IMR-90 (cell line): ENCODE measurements around the gene DDX31. TPM values are rescaled to one million over a fixed set of nuclear protein-coding genes. Genes with fewer than 3 reads are reported as not detected.

Source experiments
- ATAC-seq: fragments of 200-7000 bp; cut with Tn5 transposase; 2 replicates; pipeline ENCODE4 v1.9.1; 2020; ENCODE audit warnings: low read depth, mild to moderate bottlenecking, moderate library complexity
- BruUV-seq: library from RNA; stranded (reverse); fragments of 400-500 nt; replicated peaks from 2 replicates; lab custom pipeline; 2021; lab: Mats Ljungman, UMichigan
- CTCF ChIA-PET: fragments of 300-600 bp; formaldehyde crosslinking; extraction: SDS; loops from one replicate; lab custom pipeline; 2021; ENCODE audit warnings: antibody characterized with exemption; lab: Yijun Ruan, JAX
- POLR2A ChIA-PET: fragments of 300-600 bp; sonication (Branson Sonifier 250); formaldehyde crosslinking; loops from one replicate; lab custom pipeline; 2022; ENCODE audit warnings: antibody characterized with exemption; ENCODE audit not compliant: unreplicated experiment; lab: Charles Lee
- DNase-seq: peaks from one replicate; pipeline ENCODE4 v3.0.0; 2013
- H2AFZ ChIP-seq: replicated peaks from 2 replicates; pipeline ENCODE3; 2013; ENCODE audit warnings: low read length, mild to moderate bottlenecking; ENCODE audit not compliant: poor library complexity
- H2AK5ac ChIP-seq: 2 replicates; pipeline ENCODE4 v1.6.1; 2013; ENCODE audit warnings: low read depth, low read length, inconsistent platforms
- H2AK9ac ChIP-seq: replicated peaks from 2 replicates; pipeline ENCODE3; 2013; ENCODE audit warnings: mild to moderate bottlenecking, low read depth, low read length, moderate library complexity; ENCODE audit not compliant: poor library complexity
- H2BK120ac ChIP-seq: 2 replicates; pipeline ENCODE4 v1.6.1; 2013; ENCODE audit warnings: low read depth, low read length, inconsistent platforms
- H2BK15ac ChIP-seq: 3 replicates; pipeline ENCODE4 v1.6.1; 2013; ENCODE audit warnings: low read depth, low read length, inconsistent platforms
- H2BK20ac ChIP-seq: 2 replicates; pipeline ENCODE4 v1.6.1; 2013; ENCODE audit warnings: low read depth, mild to moderate bottlenecking, inconsistent platforms, low read length, moderate library complexity
- H2BK5ac ChIP-seq: 2 replicates; pipeline ENCODE4 v1.6.1; 2013; ENCODE audit warnings: mild to moderate bottlenecking, low read depth, low read length, inconsistent platforms; ENCODE audit not compliant: poor library complexity, severe bottlenecking
- H3K14ac ChIP-seq: replicated peaks from 2 replicates; pipeline ENCODE4 v1.6.1; 2013; ENCODE audit warnings: low read depth, low read length, inconsistent platforms
- H3K18ac ChIP-seq: 2 replicates; pipeline ENCODE4 v1.6.1; 2013; ENCODE audit warnings: low read depth, low read length, control low read depth
- H3K23ac ChIP-seq: 2 replicates; pipeline ENCODE4 v1.6.1; 2013; ENCODE audit warnings: low read depth, low read length, inconsistent platforms
- H3K27ac ChIP-seq: 2 replicates; pipeline ENCODE4 v1.5.1; 2013; ENCODE audit warnings: mild to moderate bottlenecking, control low read depth, low read length; ENCODE audit not compliant: insufficient read depth
- H3K27me3 ChIP-seq: 2 replicates; pipeline ENCODE4 v1.6.1; 2013; ENCODE audit warnings: low read length; ENCODE audit not compliant: control insufficient read depth, insufficient read depth
- H3K36me3 ChIP-seq: 2 replicates; pipeline ENCODE4 v1.6.1; 2013; ENCODE audit warnings: low read length, mixed read lengths; ENCODE audit not compliant: control insufficient read depth, insufficient read depth
- H3K4ac ChIP-seq: 2 replicates; pipeline ENCODE4 v1.6.1; 2013; ENCODE audit warnings: low read depth, low read length, inconsistent platforms
- H3K4me1 ChIP-seq: 2 replicates; pipeline ENCODE4 v1.6.1; 2013; ENCODE audit warnings: low read length, mixed read lengths; ENCODE audit not compliant: control insufficient read depth, insufficient read depth
- H3K4me2 ChIP-seq: 2 replicates; pipeline ENCODE4 v1.6.1; 2013; ENCODE audit warnings: low read depth, mild to moderate bottlenecking, control low read depth, low read length, moderate library complexity
- H3K4me3 ChIP-seq: 2 replicates; pipeline ENCODE4 v1.5.1; 2013; ENCODE audit warnings: low read depth, mild to moderate bottlenecking, control low read depth, low read length, moderate library complexity; ENCODE audit not compliant: insufficient read depth
- H3K56ac ChIP-seq: 2 replicates; pipeline ENCODE4 v1.6.1; 2013; ENCODE audit warnings: low read length, inconsistent platforms; ENCODE audit not compliant: insufficient read depth; ENCODE audit errors: extremely low read depth
- H3K79me1 ChIP-seq, 2 experiments: 2 replicates each; pipeline ENCODE4 v1.6.1; 2013; ENCODE audit warnings: low read length in 2 of 2, inconsistent platforms in 1 of 2, low read depth in 1 of 2
- H3K9ac ChIP-seq: 2 replicates; pipeline ENCODE4 v1.6.1; 2013; ENCODE audit warnings: low read depth, low read length, control low read depth
- H3K9me1 ChIP-seq: 2 replicates; pipeline ENCODE4 v1.6.1; 2013; ENCODE audit warnings: low read length, inconsistent platforms; ENCODE audit not compliant: insufficient read depth
- H3K9me3 ChIP-seq: 2 replicates; pipeline ENCODE4 v1.6.1; 2013; ENCODE audit warnings: low read length; ENCODE audit not compliant: control insufficient read depth, insufficient read depth
- H4K20me1 ChIP-seq: 2 replicates; pipeline ENCODE4 v1.6.1; 2013; ENCODE audit warnings: low read length, inconsistent platforms; ENCODE audit not compliant: insufficient read depth
- H4K5ac ChIP-seq: 2 replicates; pipeline ENCODE4 v1.6.1; 2013; ENCODE audit warnings: mild to moderate bottlenecking, low read depth, low read length, control low read depth
- H4K8ac ChIP-seq, 2 experiments: 2 replicates each; pipeline ENCODE4 v1.6.1; 2013; ENCODE audit warnings: low read depth in 2 of 2, low read length in 2 of 2, control low read depth in 1 of 2, inconsistent platforms in 1 of 2
- H4K91ac ChIP-seq: 2 replicates; pipeline ENCODE4 v1.6.1; 2013; ENCODE audit warnings: low read depth, low read length, inconsistent platforms; ENCODE audit not compliant: insufficient read depth
- BHLHE40 ChIP-seq: fragments of 150-350 bp; IDR thresholded peaks from 2 replicates; pipeline ENCODE4 v1.6.1; 2016; ENCODE audit warnings: mild to moderate bottlenecking, low read depth, low read length
- CEBPB ChIP-seq: IDR thresholded peaks from 2 replicates; pipeline ENCODE4 v1.6.1; 2012; ENCODE audit warnings: low read depth, low read length, improper control_type of control experiment
- CHD1 ChIP-seq: IDR thresholded peaks from 2 replicates; pipeline ENCODE4 v1.6.1; 2012; ENCODE audit warnings: low read depth, low read length, improper control_type of control experiment
- FOS ChIP-seq: fragments of 150-350 bp; IDR thresholded peaks from 2 replicates; pipeline ENCODE4 v1.6.1; 2016; ENCODE audit warnings: low read depth, low read length
- MAFK ChIP-seq: IDR thresholded peaks from 2 replicates; pipeline ENCODE4 v1.6.1; 2012; ENCODE audit warnings: low read depth, low read length, improper control_type of control experiment
- MAZ ChIP-seq: IDR thresholded peaks from 2 replicates; pipeline ENCODE4 v1.6.1; 2012; ENCODE audit warnings: low read depth, mild to moderate bottlenecking, low read length, improper control_type of control experiment, moderate library complexity, borderline replicate concordance
- MXI1 ChIP-seq: IDR thresholded peaks from 2 replicates; pipeline ENCODE4 v1.6.1; 2012; ENCODE audit warnings: low read depth, mild to moderate bottlenecking, low read length, moderate library complexity, borderline replicate concordance
- NFE2L2 ChIP-seq: fragments of 150-350 bp; IDR thresholded peaks from 2 replicates; pipeline ENCODE4 v1.6.1; 2016; ENCODE audit warnings: low read depth, mild to moderate bottlenecking, low read length
- POLR2A ChIP-seq: IDR thresholded peaks from 2 replicates; pipeline ENCODE4 v1.6.1; 2012; ENCODE audit warnings: mild to moderate bottlenecking, low read depth, low read length
- RAD21 ChIP-seq: IDR thresholded peaks from 2 replicates; pipeline ENCODE4 v1.6.1; 2012; ENCODE audit warnings: low read length, improper control_type of control experiment
- RCOR1 ChIP-seq: IDR thresholded peaks from 2 replicates; pipeline ENCODE4 v1.6.1; 2012; ENCODE audit warnings: mild to moderate bottlenecking, low read length, improper control_type of control experiment; ENCODE audit not compliant: insufficient replicate concordance
- RFX5 ChIP-seq: IDR thresholded peaks from 2 replicates; pipeline ENCODE4 v1.8.0; 2012; ENCODE audit warnings: low read depth, mild to moderate bottlenecking, low read length, moderate library complexity
- SMC3 ChIP-seq: fragments of 150-350 bp; IDR thresholded peaks from 2 replicates; pipeline ENCODE4 v1.6.1; 2016; ENCODE audit warnings: low read depth, mild to moderate bottlenecking, antibody characterized with exemption, low read length, moderate library complexity
- whole genome bisulfite sequencing, 2 experiments: methylation state at CpG; one replicate each; pipeline versions ENCODE4 v1.1.5 to v1.1.7; 2013; ENCODE audit warnings: missing lambda C conversion rate in 2 of 2; ENCODE audit not compliant: insufficient read length in 1 of 2; ENCODE audit errors: extremely low coverage in 2 of 2; 5-methylcytosine and 5-hydroxymethylcytosine counted together
- dilution Hi-C: fragments of 300-500 bp; cut with HindIII; formaldehyde crosslinking; loops from one replicate; pipeline ENCODE4 v1.14.3; 2018; ENCODE audit warnings: low sequenced_read_pairs; ENCODE audit not compliant: unreplicated experiment
- in situ Hi-C: fragments of 300-500 bp; cut with MboI; formaldehyde crosslinking; loops from 3 replicates; pipeline ENCODE4 v1.14.3; 2019; ENCODE audit warnings: low sequenced_read_pairs, inconsistent platforms, mixed read lengths
- intact Hi-C: fragments of 100-400 bp; cut with micrococcal nuclease; formaldehyde crosslinking; loops from 2 replicates; pipeline ENCODE4 v1.10.0; 2022
- polyA plus RNA-seq, 3 experiments: library from polyadenylated mRNA; depleted of rRNA; stranded (reverse); fragments of >200 nt; gene quantifications; 2 replicates each; pipeline ENCODE4 v1.2.3, GENCODE V29; 2012; ENCODE audit warnings: low replicate concordance in 1 of 3
- total RNA-seq: library from RNA; depleted of rRNA; stranded (reverse); fragments of >200 nt; gene quantifications from 2 replicates; pipeline ENCODE4 v1.2.3, GENCODE V29; 2012
- TF ChIP-seq, protein P1 (sequence below): fragments of 150-350 bp; IDR thresholded peaks from 2 replicates; pipeline ENCODE4 v1.6.1; 2016; ENCODE audit warnings: low read depth, mild to moderate bottlenecking, low read length, moderate library complexity, borderline replicate concordance
- TF ChIP-seq, protein P2 (sequence below): fragments of 150-350 bp; IDR thresholded peaks from 2 replicates; pipeline ENCODE4 v1.6.1; 2017; ENCODE audit warnings: mild to moderate bottlenecking, antibody characterized with exemption, low read length, low read depth
- TF ChIP-seq, protein P3 (sequence below): conservative IDR thresholded peaks from 2 replicates; pipeline ENCODE4 v1.5.1; 2012; ENCODE audit warnings: mild to moderate bottlenecking, low read depth, low read length, improper control_type of control experiment

The DDX31 gene
- total and polyA plus RNA-seq, 2 of the 4 experiments (the other 2 are of a cell fraction): 10.7 to 14.0 TPM

DNA sequence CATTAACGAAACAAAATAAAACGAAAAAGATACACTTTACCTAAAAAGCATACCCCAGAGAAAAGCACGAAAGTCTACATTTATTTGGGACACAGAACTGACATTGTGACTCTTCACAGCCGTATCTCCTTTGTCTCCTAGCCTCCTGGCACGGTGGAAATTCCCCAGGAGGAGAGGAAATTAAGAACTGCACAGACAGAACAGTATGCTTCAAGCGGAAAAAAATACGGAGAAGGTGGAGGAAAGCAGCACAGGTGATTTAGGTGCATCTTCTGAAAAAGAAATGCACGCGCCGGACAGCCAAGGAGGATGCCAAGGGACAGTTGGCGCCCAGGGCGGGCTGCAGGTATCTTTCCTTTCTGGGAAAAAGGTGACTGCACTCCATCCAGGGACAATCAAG is 32.0 kb downstream of the DDX31 start:
- H3K14ac ChIP-seq: no peak overlapping the region
- no peak overlapping the region for H3K27ac ChIP-seq
- in situ Hi-C loops (no loop called here), intact Hi-C loops (no loop called here), dilution Hi-C loops (no loop called here)
- no peaks in the 10 kb centered on the region for H3K79me1 ChIP-seq
- no peak overlapping the region for H3K4me2 ChIP-seq
- ChIA-PET CTCF (no interaction called here), POLR2A (no interaction called here)
- ATAC-seq (no peak), DNase-seq (no peak)
- no peak overlapping the region for H2BK5ac ChIP-seq
- H3K9me1 ChIP-seq: no peaks in the 10 kb centered on the region
- H3K56ac ChIP-seq: no peak overlapping the region
- H2BK15ac ChIP-seq: no peak overlapping the region
- peaks cover 5% of the 10 kb centered on the region for H3K4me1 ChIP-seq
- no peak overlapping the region for H3K18ac ChIP-seq
- H2BK120ac ChIP-seq: no peak overlapping the region
- H4K91ac ChIP-seq: no peak overlapping the region
- no peak overlapping the region for H4K8ac ChIP-seq
- no peak overlapping the region for H3K9ac ChIP-seq
- no peak overlapping the region for H3K4ac ChIP-seq
- TF ChIP-seq CHD1: no peak
- TF ChIP-seq SMC3: no peak
- no peak for TF ChIP-seq NFE2L2
- TF ChIP-seq CEBPB: no peak
- TF ChIP-seq RFX5: no peak
- no peak for TF ChIP-seq RCOR1
- TF ChIP-seq, protein P1, sequence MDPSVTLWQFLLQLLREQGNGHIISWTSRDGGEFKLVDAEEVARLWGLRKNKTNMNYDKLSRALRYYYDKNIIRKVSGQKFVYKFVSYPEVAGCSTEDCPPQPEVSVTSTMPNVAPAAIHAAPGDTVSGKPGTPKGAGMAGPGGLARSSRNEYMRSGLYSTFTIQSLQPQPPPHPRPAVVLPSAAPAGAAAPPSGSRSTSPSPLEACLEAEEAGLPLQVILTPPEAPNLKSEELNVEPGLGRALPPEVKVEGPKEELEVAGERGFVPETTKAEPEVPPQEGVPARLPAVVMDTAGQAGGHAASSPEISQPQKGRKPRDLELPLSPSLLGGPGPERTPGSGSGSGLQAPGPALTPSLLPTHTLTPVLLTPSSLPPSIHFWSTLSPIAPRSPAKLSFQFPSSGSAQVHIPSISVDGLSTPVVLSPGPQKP: no peak
- no peak for TF ChIP-seq MAFK
- TF ChIP-seq MAZ: no peak
- no peak for TF ChIP-seq RAD21
- no peak for TF ChIP-seq BHLHE40
- TF ChIP-seq, protein P2, sequence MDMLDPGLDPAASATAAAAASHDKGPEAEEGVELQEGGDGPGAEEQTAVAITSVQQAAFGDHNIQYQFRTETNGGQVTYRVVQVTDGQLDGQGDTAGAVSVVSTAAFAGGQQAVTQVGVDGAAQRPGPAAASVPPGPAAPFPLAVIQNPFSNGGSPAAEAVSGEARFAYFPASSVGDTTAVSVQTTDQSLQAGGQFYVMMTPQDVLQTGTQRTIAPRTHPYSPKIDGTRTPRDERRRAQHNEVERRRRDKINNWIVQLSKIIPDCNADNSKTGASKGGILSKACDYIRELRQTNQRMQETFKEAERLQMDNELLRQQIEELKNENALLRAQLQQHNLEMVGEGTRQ: no peak
- TF ChIP-seq POLR2A: no peak
- no peak for TF ChIP-seq MXI1
- TF ChIP-seq, protein P3, sequence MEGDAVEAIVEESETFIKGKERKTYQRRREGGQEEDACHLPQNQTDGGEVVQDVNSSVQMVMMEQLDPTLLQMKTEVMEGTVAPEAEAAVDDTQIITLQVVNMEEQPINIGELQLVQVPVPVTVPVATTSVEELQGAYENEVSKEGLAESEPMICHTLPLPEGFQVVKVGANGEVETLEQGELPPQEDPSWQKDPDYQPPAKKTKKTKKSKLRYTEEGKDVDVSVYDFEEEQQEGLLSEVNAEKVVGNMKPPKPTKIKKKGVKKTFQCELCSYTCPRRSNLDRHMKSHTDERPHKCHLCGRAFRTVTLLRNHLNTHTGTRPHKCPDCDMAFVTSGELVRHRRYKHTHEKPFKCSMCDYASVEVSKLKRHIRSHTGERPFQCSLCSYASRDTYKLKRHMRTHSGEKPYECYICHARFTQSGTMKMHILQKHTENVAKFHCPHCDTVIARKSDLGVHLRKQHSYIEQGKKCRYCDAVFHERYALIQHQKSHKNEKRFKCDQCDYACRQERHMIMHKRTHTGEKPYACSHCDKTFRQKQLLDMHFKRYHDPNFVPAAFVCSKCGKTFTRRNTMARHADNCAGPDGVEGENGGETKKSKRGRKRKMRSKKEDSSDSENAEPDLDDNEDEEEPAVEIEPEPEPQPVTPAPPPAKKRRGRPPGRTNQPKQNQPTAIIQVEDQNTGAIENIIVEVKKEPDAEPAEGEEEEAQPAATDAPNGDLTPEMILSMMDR: no peak
- no peak for TF ChIP-seq FOS
- H3K23ac ChIP-seq: no peak overlapping the region
- BruUV-seq: no TSS peak
- WGBS, 2 experiments: 96% methylated on average over 8 of the region's 12 CpGs; no CpG with 5 or more reads in 1 of the 2 experiments
- no peak overlapping the region for H2AK9ac ChIP-seq
- H3K27me3 ChIP-seq: no peaks in the 10 kb centered on the region
- no peak overlapping the region for H2BK20ac ChIP-seq
- no peak overlapping the region for H2AK5ac ChIP-seq
- no peak overlapping the region for H2AFZ ChIP-seq
- no peaks in the 10 kb centered on the region for H4K20me1 ChIP-seq
- H4K5ac ChIP-seq: no peak overlapping the region
- peaks cover 30% of the 10 kb centered on the region for H3K36me3 ChIP-seq
- no peak overlapping the region for H3K4me3 ChIP-seq
- no peaks in the 10 kb centered on the region for H3K9me3 ChIP-seq
